ENCODE data around the gene LDHD.

LDHD gene

DNA sequence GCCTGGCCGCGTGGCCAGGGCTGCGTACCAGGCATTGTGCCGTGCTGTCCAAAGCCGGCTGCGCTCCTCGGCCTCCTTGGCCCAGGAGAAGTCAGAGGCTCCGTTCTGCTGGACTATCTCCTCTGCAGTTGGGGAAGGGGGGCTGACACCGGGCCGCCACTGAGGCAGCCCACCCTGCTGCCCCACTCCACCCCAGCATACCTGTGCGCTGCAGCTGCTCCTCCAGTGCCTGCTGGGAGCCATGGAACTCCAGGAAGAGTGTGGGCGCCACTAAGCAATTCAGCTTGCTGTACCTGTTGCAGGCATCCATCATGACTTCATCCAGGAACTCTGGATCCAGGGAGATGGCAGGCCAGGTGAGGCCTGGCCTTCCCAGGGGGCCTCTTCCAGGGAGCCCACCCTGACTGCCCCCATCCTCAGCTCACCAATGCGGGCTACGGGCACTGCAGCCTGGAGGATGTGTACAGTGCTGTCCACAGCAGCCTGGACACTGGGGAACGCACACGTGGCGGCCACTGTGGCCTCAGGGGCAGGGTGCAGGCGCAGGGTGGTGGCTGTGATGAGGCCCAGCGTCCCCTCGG lies 2.9 kb downstream of the LDHD start:
- Histone ChIP-seq H3K4me3 (ENCODE audit: low read depth in 1 of 2, low read length in 2 of 2) (no peak overlapping the region), H3K36me3 (ENCODE audit: insufficient read depth, low read length) (no peaks in the 10 kb centered on the region), H3K9ac (ENCODE audit: low read length) (no peak overlapping the region), H3K9me3 (ENCODE audit: low read length) (no peaks in the 10 kb centered on the region), H3K4me1 (ENCODE audit: insufficient read depth, low read length) (peaks cover 43% of the 10 kb centered on the region), H3K27me3 (ENCODE audit: control insufficient read depth in 1 of 2, insufficient read depth in 2 of 2, low read length in 2 of 2) (peaks cover 0 to 6% of the 10 kb centered on the region in 2 donors), H3K27ac (ENCODE audit: low read depth, low read length) (no peak overlapping the region)

DNA sequence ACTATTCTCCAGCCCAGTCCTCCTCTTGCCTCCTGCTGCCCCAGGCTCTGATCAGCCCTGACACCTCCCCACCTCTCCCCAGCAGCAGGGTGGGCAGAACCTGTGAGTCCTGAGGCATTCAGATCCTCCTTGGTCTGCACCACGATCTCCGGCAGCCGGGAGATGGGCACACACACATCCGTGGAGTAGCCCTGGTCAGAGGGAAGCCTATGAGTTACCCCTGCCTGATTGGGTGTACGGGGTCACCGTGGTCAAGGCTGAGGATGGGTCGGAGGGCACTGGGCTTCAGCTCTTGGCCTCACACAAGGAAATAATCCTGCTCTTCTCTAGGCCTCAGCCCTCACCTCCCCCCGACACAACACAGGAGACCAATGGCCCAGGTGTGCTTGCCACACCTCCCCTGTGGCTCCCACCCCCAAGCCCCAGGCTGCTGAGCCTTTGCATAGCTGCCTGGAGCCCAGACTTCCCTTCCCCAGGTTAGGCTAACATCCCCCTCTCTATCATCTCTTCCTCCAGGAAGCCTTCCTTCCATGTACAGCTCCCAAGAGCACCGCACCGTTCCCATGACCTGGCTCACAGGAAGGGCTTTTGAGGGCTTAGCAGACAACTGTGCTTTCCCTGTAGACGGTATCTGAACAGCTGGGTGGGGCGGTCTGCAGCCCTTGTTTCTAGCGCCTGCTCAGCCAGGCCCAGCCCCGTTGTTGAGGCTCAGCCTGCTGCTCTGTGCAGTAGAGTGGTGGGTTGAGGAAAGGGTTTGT lies 3.7 kb downstream of the LDHD start:
- Histone ChIP-seq H3K27ac (ENCODE audit: low read depth, low read length) (no peak overlapping the region), H3K9me3 (ENCODE audit: low read length) (no peaks in the 10 kb centered on the region), H3K9ac (ENCODE audit: low read length) (no peak overlapping the region), H3K36me3 (ENCODE audit: insufficient read depth, low read length) (no peaks in the 10 kb centered on the region), H3K27me3 (ENCODE audit: control insufficient read depth in 1 of 2, insufficient read depth in 2 of 2, low read length in 2 of 2) (peaks cover 0 to 6% of the 10 kb centered on the region in 2 donors), H3K4me1 (ENCODE audit: insufficient read depth, low read length) (peaks cover 50% of the 10 kb centered on the region), H3K4me3 (ENCODE audit: low read depth in 1 of 2, low read length in 2 of 2) (no peak overlapping the region)

DNA sequence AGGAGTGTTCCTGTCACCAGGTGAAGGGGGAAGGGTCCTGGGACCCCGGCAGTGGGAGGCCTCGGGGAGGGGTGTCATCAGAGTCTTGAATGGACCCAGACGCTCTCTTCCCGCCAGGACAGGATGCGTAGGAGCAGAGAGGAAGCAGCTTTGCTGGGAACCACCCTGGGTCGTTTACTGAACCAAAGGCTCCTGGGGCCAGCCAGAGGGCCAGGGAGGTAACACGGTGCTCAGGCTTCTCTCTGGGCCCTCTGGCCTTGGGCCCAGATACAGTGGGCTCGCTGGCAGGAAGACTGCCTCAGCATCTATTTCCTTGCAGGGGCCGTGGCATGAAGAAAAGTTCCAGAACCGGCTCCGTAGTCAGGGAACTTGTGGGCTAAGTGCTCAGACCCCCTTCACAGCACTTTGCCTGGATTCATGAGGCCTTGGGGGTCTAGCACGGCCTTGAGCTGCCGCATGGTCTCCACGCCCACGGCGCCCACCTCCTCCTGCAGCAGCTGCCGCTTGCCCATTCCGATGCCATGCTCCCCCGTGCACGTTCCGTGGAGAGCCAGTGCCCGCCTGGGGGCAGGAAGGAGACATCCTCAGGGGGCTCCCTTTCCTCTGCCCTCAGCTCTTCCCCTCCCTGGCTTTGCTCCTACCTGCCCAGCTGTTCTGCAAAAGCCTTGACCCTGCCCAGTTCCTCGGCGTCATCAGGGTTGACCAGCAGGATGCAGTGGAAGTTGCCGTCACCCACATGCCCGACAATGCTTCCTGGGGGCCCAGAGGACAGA lies 4.4 kb downstream of the LDHD start:
- peaks cover 0 to 6% of the 10 kb centered on the region in 2 donors for H3K27me3 ChIP-seq (ENCODE audit: control insufficient read depth in 1 of 2, insufficient read depth in 2 of 2, low read length in 2 of 2)
- H3K36me3 ChIP-seq (ENCODE audit: insufficient read depth, low read length) = no peaks in the 10 kb centered on the region
- no peak overlapping the region for H3K9ac ChIP-seq (ENCODE audit: low read length)
- H3K4me1 ChIP-seq (ENCODE audit: insufficient read depth, low read length) = peaks cover 58% of the 10 kb centered on the region
- H3K4me3 ChIP-seq (ENCODE audit: low read depth in 1 of 2, low read length in 2 of 2) = no peak overlapping the region
- H3K27ac ChIP-seq (ENCODE audit: low read depth, low read length) = no peak overlapping the region
- no peaks in the 10 kb centered on the region for H3K9me3 ChIP-seq (ENCODE audit: low read length)

DNA sequence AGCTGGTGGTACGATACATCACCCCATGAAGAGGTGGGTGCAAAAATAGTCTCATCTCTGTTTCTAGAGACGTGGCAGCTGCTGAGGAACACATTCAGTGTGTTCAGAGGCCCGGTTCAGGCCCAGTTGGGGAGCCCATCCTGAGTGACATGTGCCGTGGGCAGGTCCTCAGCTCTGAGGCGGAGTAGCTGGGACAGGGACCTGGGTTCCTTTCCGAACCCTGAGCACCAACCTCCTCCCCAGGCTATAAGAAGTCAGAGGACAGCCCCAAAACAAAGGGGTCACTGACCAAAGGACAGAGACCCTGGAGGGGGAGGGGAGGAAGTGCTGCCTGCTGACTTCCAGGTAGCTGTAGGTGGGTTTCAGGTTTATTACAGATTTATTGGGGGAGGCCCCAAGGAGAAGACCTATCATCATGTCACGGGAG lies 5.1 kb downstream of the LDHD start:
- Histone ChIP-seq H3K4me3 (ENCODE audit: low read depth in 1 of 2, low read length in 2 of 2) (no peak overlapping the region), H3K36me3 (ENCODE audit: insufficient read depth, low read length) (no peaks in the 10 kb centered on the region), H3K9ac (ENCODE audit: low read length) (no peak overlapping the region), H3K9me3 (ENCODE audit: low read length) (no peaks in the 10 kb centered on the region), H3K4me1 (ENCODE audit: insufficient read depth, low read length) (peaks cover 59% of the 10 kb centered on the region), H3K27me3 (ENCODE audit: control insufficient read depth in 1 of 2, insufficient read depth in 2 of 2, low read length in 2 of 2) (peaks cover 0 to 6% of the 10 kb centered on the region in 2 donors), H3K27ac (ENCODE audit: low read depth, low read length) (no peak overlapping the region)

GRCh38 chr16:75110637-75111513 lies 5.7 kb downstream of the LDHD start:
- H3K27ac ChIP-seq (ENCODE audit: low read depth, low read length) = peak overlapping the region; percentile 74
- H3K9me3 ChIP-seq (ENCODE audit: low read length) = no peaks in the 10 kb centered on the region
- H3K36me3 ChIP-seq (ENCODE audit: insufficient read depth, low read length) = no peaks in the 10 kb centered on the region
- H3K4me3 ChIP-seq (ENCODE audit: low read depth in 1 of 2, low read length in 2 of 2) = peak overlapping the region; percentile 9 to 42
- H3K4me1 ChIP-seq (ENCODE audit: insufficient read depth, low read length) = peaks cover 62% of the 10 kb centered on the region
- peak overlapping the region; percentile 11 for H3K9ac ChIP-seq (ENCODE audit: low read length)
- peaks cover 0 to 6% of the 10 kb centered on the region in 2 donors for H3K27me3 ChIP-seq (ENCODE audit: control insufficient read depth in 1 of 2, insufficient read depth in 2 of 2, low read length in 2 of 2)

- peak overlapping the region in 1 of 2 donors; percentile 6 for H3K4me3 ChIP-seq (ENCODE audit: low read depth in 1 of 2, low read length in 2 of 2)
- peak overlapping the region; percentile 74 for H3K27ac ChIP-seq (ENCODE audit: low read depth, low read length)
- peaks cover 73% of the 10 kb centered on the region for H3K4me1 ChIP-seq (ENCODE audit: insufficient read depth, low read length)
Measured at GRCh38 chr16:75109732-75110243, 6.8 kb downstream of the LDHD start.

GRCh38 chr16:75108792-75109731 lies 7.5 kb downstream of the LDHD start:
- H3K36me3 ChIP-seq (ENCODE audit: insufficient read depth, low read length) = no peaks in the 10 kb centered on the region
- H3K4me1 ChIP-seq (ENCODE audit: insufficient read depth, low read length) = peaks cover 80% of the 10 kb centered on the region
- no peak overlapping the region for H3K9ac ChIP-seq (ENCODE audit: low read length)
- no peaks in the 10 kb centered on the region for H3K9me3 ChIP-seq (ENCODE audit: low read length)
- peak overlapping the region; percentile 74 for H3K27ac ChIP-seq (ENCODE audit: low read depth, low read length)
- peaks cover 0 to 6% of the 10 kb centered on the region in 2 donors for H3K27me3 ChIP-seq (ENCODE audit: control insufficient read depth in 1 of 2, insufficient read depth in 2 of 2, low read length in 2 of 2)
- H3K4me3 ChIP-seq (ENCODE audit: low read depth in 1 of 2, low read length in 2 of 2) = peak overlapping the region in 1 of 2 donors; percentile 6

More at GRCh38 chr16:75109732-75110243, 6.8 kb downstream of the LDHD start:
- H3K36me3 ChIP-seq (ENCODE audit: insufficient read depth, low read length) = no peaks in the 10 kb centered on the region
- peaks cover 0 to 6% of the 10 kb centered on the region in 2 donors for H3K27me3 ChIP-seq (ENCODE audit: control insufficient read depth in 1 of 2, insufficient read depth in 2 of 2, low read length in 2 of 2)
- H3K9me3 ChIP-seq (ENCODE audit: low read length) = no peaks in the 10 kb centered on the region
- no peak overlapping the region for H3K9ac ChIP-seq (ENCODE audit: low read length)

- Histone ChIP-seq H3K27ac (ENCODE audit: low read depth, low read length) (peak overlapping the region; percentile 74), H3K9ac (ENCODE audit: low read length) (no peak overlapping the region), H3K4me1 (ENCODE audit: insufficient read depth, low read length) (peaks cover 81% of the 10 kb centered on the region), H3K9me3 (ENCODE audit: low read length) (no peaks in the 10 kb centered on the region), H3K36me3 (ENCODE audit: insufficient read depth, low read length) (no peaks in the 10 kb centered on the region), H3K4me3 (ENCODE audit: low read depth in 1 of 2, low read length in 2 of 2) (no peak overlapping the region), H3K27me3 (ENCODE audit: control insufficient read depth in 1 of 2, insufficient read depth in 2 of 2, low read length in 2 of 2) (no peaks in the 10 kb centered on the region)
Measured at GRCh38 chr16:75107505-75107904, 9.1 kb downstream of the LDHD start.

GRCh38 chr16:75106351-75107274 lies 10.0 kb downstream of the LDHD start:
- Histone ChIP-seq H3K9ac (ENCODE audit: low read length) (no peak overlapping the region), H3K27me3 (ENCODE audit: control insufficient read depth in 1 of 2, insufficient read depth in 2 of 2, low read length in 2 of 2) (no peaks in the 10 kb centered on the region), H3K36me3 (ENCODE audit: insufficient read depth, low read length) (no peaks in the 10 kb centered on the region), H3K9me3 (ENCODE audit: low read length) (no peaks in the 10 kb centered on the region), H3K27ac (ENCODE audit: low read depth, low read length) (peak overlapping the region; percentile 74), H3K4me3 (ENCODE audit: low read depth in 1 of 2, low read length in 2 of 2) (no peak overlapping the region), H3K4me1 (ENCODE audit: insufficient read depth, low read length) (peaks cover 76% of the 10 kb centered on the region)

Data from muscle layer of colon (tissue), 2 donors.